Measurements from ENCODE around the gene C11orf98.
"Not testable (repeated sequence)": the region's sequence is repeated elsewhere in the genome, so short reads cannot be mapped to it uniquely, and the experiment has no call there.

Gene C11orf98

DNA sequence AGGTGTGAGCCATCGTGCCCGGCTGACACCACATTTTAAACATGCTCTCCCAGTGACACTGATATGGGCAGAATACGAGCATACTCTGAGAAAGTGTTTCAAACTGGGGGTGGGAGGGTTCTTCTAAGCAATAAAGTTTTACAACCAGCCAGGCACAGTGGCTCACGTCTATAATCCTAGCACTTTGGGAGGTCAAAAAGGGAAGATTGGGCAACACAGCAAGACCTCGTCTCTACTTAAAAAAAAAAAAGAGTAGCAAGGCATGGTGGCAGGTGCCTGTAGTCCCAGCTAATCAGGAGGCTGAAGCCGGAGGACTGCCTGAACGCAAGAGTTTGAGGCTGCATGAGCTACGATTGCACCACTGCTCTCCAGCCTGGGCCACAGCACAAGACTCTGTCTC, 20.8 kb downstream of the C11orf98 start:
- DNase-seq (ENCODE audit: low read depth) = no peak
- H3K4me3 ChIP-seq (ENCODE audit: low read length) = no peak overlapping the region
- TF ChIP-seq, protein P1, sequence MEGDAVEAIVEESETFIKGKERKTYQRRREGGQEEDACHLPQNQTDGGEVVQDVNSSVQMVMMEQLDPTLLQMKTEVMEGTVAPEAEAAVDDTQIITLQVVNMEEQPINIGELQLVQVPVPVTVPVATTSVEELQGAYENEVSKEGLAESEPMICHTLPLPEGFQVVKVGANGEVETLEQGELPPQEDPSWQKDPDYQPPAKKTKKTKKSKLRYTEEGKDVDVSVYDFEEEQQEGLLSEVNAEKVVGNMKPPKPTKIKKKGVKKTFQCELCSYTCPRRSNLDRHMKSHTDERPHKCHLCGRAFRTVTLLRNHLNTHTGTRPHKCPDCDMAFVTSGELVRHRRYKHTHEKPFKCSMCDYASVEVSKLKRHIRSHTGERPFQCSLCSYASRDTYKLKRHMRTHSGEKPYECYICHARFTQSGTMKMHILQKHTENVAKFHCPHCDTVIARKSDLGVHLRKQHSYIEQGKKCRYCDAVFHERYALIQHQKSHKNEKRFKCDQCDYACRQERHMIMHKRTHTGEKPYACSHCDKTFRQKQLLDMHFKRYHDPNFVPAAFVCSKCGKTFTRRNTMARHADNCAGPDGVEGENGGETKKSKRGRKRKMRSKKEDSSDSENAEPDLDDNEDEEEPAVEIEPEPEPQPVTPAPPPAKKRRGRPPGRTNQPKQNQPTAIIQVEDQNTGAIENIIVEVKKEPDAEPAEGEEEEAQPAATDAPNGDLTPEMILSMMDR (IDR thresholded peaks at IDR 0.05; ENCODE audit: insufficient read depth, low read depth, low read length, missing control alignments) = no peak

DNA sequence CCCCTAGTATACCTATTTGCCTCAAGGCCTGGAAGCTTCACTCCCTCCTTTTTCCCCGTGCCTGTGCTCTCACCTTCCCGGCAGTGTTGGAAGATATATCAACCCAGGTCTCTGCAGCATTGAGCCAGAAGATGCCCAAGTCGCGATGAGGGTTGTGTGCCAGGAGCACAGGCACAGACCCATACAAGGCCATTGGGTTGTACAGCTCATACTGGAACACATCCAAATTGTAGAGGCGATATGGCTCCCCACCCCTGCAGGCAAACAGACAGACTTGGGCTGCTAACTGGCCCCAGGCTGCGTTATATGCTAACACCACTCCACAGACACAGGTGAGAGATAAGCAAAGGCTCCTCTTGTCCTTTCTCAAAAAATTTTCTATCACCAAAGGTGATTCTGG, 32.5 kb downstream of the C11orf98 start:
- no peak for DNase-seq (ENCODE audit: low read depth)
- TF ChIP-seq, protein P1 (IDR thresholded peaks at IDR 0.05; ENCODE audit: insufficient read depth, low read depth, low read length, missing control alignments) = no peak
- no peak overlapping the region for H3K4me3 ChIP-seq (ENCODE audit: low read length)

DNA sequence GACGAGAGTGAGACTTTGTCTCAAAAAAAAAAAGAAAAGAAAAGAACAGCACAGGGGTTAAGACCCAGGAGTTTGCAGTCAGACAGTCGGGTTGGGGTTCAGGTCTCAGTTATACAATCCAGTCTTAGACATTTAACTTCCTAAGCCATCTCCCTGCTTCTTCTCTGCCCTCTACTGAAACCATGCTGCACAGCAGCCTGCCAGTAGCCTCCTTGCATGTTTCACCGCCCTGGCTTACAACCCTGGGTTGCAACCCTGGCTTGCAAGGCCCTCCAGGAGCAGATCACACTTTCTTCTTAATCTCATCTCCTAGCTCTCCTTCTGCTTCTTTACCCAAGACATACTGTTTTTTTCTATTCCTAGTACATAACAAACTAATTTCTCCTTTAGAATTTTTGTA, 37.3 kb downstream of the C11orf98 start:
- TF ChIP-seq, protein P1 (IDR thresholded peaks at IDR 0.05; ENCODE audit: insufficient read depth, low read depth, low read length, missing control alignments) = peak; percentile 21
- no peak overlapping the region for H3K4me3 ChIP-seq (ENCODE audit: low read length)
- DNase-seq (ENCODE audit: low read depth) = peak; percentile 26

DNA sequence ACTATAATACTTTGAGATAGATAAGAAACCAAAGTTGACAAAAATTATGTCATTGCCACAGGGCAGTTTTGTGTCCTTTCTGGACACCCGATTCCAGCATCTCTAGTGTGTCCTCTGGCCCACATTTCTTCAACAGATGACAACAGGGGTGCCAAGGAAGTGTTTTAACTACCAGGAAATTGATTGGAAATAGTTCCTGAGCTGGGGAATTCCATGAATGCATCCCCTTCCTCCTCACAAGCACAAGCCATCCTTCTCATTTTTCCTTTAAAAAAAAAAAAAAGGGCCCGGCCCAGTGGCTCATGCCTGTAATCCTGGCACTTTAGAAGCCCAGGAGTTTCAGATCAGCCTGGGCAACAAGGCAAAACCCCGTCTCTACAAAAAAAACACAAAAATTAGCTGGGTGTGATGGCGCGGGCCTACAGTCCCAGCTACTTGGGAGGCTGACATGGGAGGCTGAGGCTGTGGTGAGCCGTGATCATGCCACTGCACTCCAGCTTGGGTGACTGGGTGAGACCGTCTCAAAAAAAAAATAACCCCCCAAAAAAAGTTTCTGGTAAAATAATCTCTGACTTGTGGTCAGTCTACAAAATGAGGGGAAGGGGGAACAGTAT, 42.4 kb downstream of the C11orf98 start:
- DNase-seq (ENCODE audit: low read depth) = no peak
- H3K4me3 ChIP-seq (ENCODE audit: low read length) = no peak overlapping the region
- TF ChIP-seq, protein P1 (IDR thresholded peaks at IDR 0.05; ENCODE audit: insufficient read depth, low read depth, low read length, missing control alignments) = no peak

DNA sequence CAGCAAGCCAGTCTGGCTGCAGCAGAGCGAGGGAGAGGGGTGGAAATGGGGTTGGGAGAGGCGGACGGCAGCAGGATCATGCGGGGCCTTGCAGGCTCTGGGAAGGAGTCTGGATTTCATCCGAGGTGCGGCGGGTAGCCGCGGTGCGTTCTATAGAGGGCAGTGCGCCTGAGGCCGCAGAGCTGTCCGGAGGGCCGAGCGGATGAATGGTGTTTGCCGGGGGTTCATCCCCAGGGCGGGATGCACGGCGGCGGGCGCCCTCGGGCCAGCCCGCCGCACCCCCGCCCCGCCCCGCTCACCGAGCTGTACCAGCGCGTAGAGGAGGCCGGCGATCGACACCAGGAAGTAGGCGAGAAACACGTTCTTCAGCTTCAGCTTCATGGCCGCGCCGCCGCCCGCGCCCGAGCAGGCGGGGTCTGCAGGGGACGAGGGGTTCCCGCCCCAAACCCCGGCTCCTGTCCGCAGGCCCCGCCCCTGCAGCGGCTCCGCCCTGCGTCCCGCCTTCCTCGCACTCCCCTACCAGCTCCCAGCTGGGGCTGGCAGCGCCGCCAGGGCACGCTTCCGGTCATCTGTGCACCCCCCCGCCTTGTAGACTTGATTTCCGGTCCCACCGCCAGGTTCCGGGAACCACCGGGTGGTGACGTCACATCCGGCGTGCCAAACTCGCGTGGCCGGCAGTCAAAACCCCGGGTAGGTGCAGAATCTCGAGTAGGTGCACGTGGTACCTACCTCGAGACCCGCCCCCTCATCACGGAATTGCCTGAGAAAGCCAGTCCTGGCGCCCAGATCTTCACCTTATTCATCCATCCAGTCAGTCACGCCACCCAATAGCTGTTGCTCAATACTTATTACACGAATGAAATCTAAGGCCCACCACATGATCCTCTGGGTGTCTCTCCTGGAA, 43.2 kb downstream of the C11orf98 start, which contains the start of gene B3GAT3:
Gene B3GAT3 (minus strand): TSS at position 420 of the 904 bp plus-strand sequence. CDS start 39 bp downstream, at position 381.
- H3K4me3 ChIP-seq (ENCODE audit: low read length) = peak within 1 kb of the TSS; percentile 88
- peak; percentile 99 for DNase-seq (ENCODE audit: low read depth)
- TF ChIP-seq, protein P1 (IDR thresholded peaks at IDR 0.05; ENCODE audit: insufficient read depth, low read depth, low read length, missing control alignments) = no peak

DNA sequence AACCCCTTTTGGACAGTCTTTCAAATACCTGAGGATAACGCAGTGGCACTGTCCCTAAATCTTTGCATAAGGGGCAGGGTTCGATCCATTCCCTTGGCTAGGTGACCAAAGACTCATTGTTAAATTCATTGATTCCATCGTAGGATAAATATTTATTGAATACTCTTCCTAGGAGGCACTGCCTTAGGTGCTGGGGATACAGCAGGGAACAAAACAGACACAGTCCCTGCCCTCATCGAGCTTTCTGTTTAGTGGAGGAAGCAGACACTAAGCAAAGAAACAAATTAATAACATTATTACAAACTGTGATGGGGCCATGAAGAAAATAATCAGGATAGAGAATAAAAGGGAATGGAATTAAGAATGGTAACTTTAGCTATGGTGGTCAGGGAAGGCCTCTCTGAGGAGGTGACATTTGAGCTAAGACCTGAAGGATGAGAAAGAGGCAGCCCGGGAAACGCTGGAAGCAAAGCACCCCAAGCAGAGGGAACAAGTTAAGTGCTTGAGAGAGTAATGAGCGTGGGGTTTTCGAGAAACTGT, 43.9 kb downstream of the C11orf98 start:
- peak overlapping the region; percentile 88 for H3K4me3 ChIP-seq (ENCODE audit: low read length)
- TF ChIP-seq, protein P1 (IDR thresholded peaks at IDR 0.05; ENCODE audit: insufficient read depth, low read depth, low read length, missing control alignments) = no peak
- no peak for DNase-seq (ENCODE audit: low read depth)

DNA sequence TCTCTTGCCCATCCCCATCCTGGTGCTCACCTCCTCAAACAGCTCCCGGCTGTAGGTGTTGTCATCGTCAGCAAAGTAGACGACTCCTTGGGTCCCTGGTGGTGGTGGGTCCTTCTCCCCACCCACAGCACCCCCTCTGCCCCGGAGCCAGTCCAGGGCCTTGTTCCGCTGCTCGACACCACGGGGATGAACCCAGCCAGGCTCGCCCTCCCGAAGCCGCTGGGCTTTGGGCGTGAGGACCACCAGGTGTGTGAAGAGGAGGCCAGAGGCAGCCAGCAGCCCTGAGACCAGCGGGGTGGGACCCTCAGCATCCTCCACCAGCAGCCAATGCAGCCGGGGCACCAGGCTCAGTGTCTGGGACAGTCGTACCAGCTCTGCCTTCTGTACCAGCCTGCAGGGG, 48.1 kb downstream of the C11orf98 start:
- not testable (repeated sequence) for DNase-seq (ENCODE audit: low read depth); H3K4me3 ChIP-seq (ENCODE audit: low read length)

Data from epithelial cell of esophagus (primary cell).